Measurements from ENCODE around the gene ZSCAN5B. TPM values are rescaled to one million over a fixed set of nuclear protein-coding genes. Genes with fewer than 3 reads are reported as not detected.

The ZSCAN5B gene
- total RNA-seq, 1 experiment from 2014 or later, result not detected

GRCh38 chr19:56142897-56143434 is 54.6 kb downstream of the ZSCAN5B start:
- Histone ChIP-seq H2AFZ (ENCODE audit: low read length) (no peak overlapping the region), H4K8ac (replicated peaks; ENCODE audit: insufficient read length, low read depth, low read length) (no peak overlapping the region), H4K20me1 (ENCODE audit: control insufficient read depth, insufficient read depth, insufficient read length) (peaks cover 3% of the 10 kb centered on the region), H3K4me1 (ENCODE audit: insufficient read depth, low read length) (no peaks in the 10 kb centered on the region; the same call in 1 of the 2 replicates), H3K23ac (ENCODE audit: insufficient read length, low read depth, low read length) (no peak overlapping the region), H3K27ac (ENCODE audit: insufficient read length, low read depth, low read length) (no peak overlapping the region), H3K56ac (ENCODE audit: insufficient read length, low read depth, low read length) (no peak overlapping the region), H3K4me2 (ENCODE audit: insufficient read depth, insufficient read length, low read length) (no peak overlapping the region), H3K4ac (ENCODE audit: low read depth, low read length) (no peak overlapping the region), H3K9me3 (ENCODE audit: control insufficient read depth, low read depth, low read length) (no peaks in the 10 kb centered on the region), H3K23me2 (ENCODE audit: insufficient read length, low read depth, low read length, poor library complexity, severe bottlenecking) (peaks cover 13% of the 10 kb centered on the region), H3K9ac (ENCODE audit: extremely low read depth, insufficient read length, low read length) (no peak overlapping the region), H2BK20ac (ENCODE audit: low read depth, low read length, poor library complexity, severe bottlenecking) (no peak overlapping the region), H4K91ac (ENCODE audit: insufficient read length, low read depth, low read length) (no peak overlapping the region), H3K14ac (ENCODE audit: insufficient read depth, low read length) (no peak overlapping the region), H3K27me3 (ENCODE audit: insufficient read depth, low read length) (no peaks in the 10 kb centered on the region), H2AK5ac (ENCODE audit: insufficient read length, low read length) (no peak overlapping the region), H2BK12ac (ENCODE audit: insufficient read length, low read depth, low read length) (no peak overlapping the region), H3T11ph (ENCODE audit: low read length) (no peak overlapping the region), H3K18ac (ENCODE audit: insufficient read length, low read depth, low read length) (no peak overlapping the region), H2BK5ac (ENCODE audit: insufficient read length, low read length) (no peak overlapping the region), H2BK15ac (ENCODE audit: low read depth, low read length) (no peak overlapping the region), H4K5ac (ENCODE audit: insufficient read length, low read depth, low read length) (no peak overlapping the region), H3K79me2 (ENCODE audit: insufficient read depth, low read length) (peaks cover 4% of the 10 kb centered on the region; the same call in 1 of the 2 replicates), H2BK120ac (ENCODE audit: low read depth, low read length, poor library complexity, severe bottlenecking) (no peak overlapping the region), H3K79me1 (ENCODE audit: insufficient read depth, low read depth, low read length, poor library complexity, severe bottlenecking) (no peaks in the 10 kb centered on the region)
- Mint-ChIP-seq H3K27me3 (ENCODE audit: low read depth) (no peaks in the 10 kb centered on the region), H3K4me1 (peaks cover 14 to 17% of the 10 kb centered on the region in 2 experiments), H3K9me3 (0 out of 5 replicates have a peak, but pooled peaks cover 0 to 2% of the 10 kb centered on the region in 2 experiments), H3K4me3 (peak overlapping the region in 1 of 2 experiments; percentile 35; a peak in 2 of 5 replicates), H3K27ac (peak overlapping the region in 1 of 3 experiments; percentile 57; a peak in 2 of 7 replicates), H3K36me3 (ENCODE audit: insufficient read depth in 1 of 3, low read depth in 3 of 3) (peaks cover 6 to 13% (median 9%) of the 10 kb centered on the region in 3 experiments; a peak in 6 of 7 replicates)
- no peak for DNase-seq
- WGBS (ENCODE audit: extremely low coverage, insufficient read length, low lambda C conversion rate), result no CpG with 5 or more reads among the region's 4 CpGs
- no peak for TF ChIP-seq CTCF (conservative IDR thresholded peaks at IDR 0.05)

Measured in H9 (cell line).